ENCODE measurements around the gene UAP1.
"Not testable (repeated sequence)": the region's sequence is repeated elsewhere in the genome, so short reads cannot be mapped to it uniquely, and the experiment has no call there.

Gene UAP1

DNA sequence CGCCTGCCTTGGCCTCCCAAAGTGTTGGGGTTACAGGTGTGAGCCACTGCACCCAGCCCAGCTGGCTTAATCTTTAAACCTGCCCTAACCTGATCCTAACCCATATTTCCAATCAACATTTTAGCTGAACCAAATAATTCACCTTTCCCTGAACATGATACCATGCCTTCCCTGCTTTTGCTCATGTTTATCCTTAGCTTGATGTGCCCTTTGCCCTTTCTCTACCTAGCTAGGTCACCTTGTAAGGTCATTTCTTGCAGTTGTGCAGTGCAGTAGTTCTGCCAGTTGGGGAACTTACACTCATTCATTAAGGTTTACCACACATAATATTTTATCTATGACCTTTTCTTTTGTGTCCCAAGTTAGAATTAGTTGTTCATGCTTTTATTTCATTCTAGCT is 5.3 kb downstream of the UAP1 start:
- DNase-seq, result no peak

DNA sequence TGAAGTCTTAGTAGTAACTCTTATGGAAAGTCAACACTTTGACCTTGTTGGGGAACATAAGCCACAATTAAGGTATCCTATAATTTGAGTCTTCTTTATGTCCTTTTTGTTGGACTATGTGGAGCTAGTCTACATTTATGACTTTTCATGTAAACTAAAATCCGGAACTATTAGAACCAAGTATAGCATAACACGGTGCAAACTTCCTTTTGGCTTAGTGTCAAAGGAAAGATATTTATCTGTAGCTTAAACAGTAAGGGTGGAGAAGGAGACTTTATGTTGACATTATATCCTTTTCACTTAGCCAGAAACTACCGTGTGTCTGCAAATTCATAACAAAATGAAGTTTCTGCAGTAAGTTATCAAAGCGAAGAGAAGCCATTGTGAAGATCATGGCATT is 7.3 kb downstream of the UAP1 start:
- no peak for DNase-seq

DNA sequence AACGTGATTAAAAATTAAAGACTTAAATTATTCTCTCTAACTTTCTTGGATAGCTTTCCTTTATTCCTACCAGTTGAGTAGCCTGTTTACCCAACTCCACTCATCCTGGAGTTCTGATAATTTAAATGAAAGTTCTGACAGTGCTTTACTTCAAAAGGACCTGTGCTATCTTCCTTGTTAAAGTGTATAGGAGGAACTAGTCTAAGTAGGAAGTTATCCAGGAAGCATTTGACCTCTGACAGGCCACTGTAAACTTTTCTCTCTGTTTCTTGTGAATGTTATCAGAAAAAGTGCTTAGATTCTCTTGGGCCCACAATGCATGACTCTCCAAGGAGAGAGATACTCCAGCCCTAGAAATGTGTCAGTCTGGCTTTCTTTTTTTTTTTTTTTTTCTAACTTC is 9.2 kb downstream of the UAP1 start:
- DNase-seq, result no peak

DNA sequence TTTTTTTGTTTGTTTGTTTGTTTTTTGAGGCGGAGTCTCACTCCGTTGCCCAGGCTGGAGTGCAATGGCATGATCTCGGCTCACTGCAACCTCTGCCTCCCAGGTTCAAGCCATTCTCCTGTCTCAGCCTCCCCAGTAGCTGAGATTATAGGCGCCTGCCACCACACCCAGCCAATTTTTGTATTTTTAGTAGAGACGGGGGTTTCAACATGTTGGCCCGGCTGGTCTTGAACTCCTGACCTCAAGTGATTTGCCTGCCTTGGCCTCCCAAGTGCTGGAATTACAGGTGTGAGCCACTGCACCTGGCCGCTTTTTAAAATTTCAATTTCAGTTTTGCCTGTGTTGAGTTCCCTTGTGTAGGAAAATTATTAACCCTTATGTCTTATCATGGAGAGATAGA is 9.6 kb downstream of the UAP1 start:
- DNase-seq, result not testable (repeated sequence)

DNA sequence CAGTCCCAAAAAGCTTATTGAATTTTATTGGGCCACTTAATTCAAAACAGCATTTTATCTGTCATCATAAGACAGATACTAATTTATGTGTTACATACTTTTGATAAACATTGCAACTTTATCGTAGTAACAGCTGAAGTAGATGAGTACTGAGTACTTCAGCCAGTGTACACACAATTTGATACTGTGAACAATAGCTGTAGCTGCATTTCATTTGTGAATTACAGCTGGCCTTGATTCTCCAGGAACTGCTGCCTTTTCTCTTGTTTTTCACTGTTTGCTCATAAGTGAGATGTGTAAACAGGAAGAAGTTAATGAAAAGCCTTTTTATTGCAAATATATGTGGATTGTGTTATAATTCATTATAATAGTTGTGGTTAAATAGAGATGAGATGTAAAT is 10.2 kb downstream of the UAP1 start:
- DNase-seq, result peak; percentile 89

DNA sequence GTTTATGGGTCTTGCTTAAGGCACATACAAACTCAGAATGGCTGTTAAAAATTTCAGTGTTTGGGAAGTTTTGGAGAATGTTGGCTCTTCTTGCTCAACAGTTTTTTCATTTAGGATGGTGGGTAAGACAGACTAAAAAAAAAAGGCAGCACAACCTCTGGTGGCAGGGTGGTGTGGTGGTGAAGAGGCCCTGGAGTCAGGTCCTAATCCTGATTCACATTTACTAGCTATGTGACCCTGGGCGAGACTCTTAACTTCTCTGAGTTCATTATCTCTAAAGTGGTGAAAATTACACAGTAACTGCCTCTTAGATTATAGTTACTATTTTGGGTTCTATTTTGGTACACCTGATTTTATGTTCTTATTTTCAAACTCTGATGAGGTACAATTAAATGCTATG is 11.6 kb downstream of the UAP1 start:
- DNase-seq, result no peak

DNA sequence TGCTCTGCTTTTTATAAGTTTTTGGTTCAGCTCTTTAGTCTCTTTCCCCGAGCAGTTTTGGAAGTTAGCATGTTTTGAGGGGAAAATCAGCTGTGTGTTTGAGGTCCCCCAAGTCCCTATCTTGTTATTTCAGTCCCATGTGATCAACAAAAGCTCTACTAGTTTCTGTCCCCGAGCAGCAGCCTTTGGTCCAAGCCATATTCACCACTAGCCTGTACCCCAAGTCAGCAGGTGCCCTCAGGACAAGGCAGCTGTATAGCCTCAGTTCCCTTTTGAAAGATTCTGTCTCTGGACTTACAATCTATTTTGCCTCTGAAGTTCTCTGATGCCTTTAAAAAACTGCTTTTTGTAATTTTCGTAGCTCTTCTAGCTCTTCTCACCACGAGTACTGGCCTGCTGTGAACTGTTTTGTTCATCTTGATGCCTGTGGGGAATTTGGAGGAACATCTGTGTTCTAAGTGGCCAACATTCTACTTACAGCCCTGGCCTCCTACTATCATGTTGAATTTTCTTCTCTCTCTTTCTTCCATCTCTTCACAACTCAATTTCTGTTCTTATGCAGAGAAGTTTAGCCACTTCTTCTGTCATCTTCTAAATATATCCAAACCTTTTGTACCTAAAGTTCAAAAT is 16.7 kb downstream of the UAP1 start:
- no peak for DNase-seq

DNA sequence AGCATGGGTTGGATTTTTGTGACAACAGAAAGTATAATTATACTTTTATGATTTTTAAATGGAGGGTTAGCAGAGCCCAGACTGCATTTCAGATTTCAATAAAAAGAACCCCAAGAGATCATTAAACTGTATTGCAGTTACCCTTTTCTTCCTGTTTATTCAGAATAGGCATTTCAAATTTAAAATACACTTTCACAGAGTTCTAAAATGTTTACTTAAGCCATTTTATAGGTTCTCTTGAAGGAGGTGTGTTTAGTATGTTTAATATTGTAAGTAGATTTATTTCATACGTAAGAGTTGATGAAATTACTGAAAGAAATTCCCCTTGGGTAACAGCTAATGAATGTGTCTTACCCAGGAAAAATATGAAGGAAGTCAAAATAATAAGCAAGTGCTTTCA is 17.4 kb downstream of the UAP1 start:
- no peak for DNase-seq

DNA sequence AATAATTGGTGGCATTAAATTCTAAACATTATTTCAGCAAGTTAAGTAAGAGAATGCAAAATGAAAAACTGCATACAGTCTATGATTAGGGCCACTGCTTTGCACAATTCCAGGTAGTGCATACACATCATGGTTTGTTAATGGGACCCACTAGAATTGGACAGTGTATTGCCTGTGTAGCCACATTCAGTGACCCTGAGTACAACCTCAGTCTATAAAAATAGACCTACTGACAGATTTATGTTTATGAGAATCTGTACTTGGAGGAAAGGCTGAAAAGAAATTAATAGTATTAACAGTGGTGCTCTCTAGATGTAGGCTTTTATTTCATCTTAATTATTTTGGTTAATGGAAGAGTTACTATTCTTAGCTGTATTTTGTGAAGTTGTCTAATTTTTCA is 18.8 kb downstream of the UAP1 start:
- no peak for DNase-seq

DNA sequence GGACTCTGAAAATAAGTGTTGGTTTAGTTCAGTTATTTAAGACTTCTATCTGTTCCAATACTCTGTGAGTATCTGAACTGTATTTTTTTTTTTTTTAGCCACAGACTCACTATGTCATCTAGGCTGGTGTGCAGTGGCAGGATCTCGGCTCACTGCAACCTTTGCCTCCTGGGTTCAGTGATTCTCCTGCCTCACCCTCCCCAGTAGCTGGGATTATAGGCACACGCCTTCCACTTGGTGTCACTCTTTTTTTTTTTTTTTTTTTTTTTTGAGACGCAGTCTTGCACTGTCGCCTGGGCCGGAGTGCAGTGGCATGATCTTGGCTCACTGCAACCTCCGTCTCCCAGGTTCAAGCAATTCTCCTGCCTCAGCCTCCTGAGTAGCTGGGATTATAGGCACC is 21.4 kb downstream of the UAP1 start:
- not testable (repeated sequence) for DNase-seq

DNA sequence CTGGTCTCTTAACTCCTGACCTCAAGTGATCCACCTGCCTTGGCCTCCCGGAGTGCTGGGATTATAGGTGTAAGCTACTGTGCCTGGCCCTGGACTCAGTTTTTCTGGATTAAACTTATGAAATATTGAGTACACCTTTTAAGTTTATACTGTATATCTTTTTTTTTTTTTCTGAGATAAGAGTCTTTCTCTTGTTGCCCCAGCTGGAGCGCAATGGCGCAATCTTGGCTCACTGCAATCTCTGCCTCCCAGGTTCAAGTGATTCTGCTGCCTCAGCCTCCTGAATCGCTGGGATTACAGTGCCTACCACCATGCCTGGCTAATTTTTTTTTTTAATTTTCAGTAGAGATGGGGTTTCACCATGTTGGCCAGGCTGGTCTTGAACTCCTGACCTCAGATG is 23.6 kb downstream of the UAP1 start:
- DNase-seq, result not testable (repeated sequence)

DNA sequence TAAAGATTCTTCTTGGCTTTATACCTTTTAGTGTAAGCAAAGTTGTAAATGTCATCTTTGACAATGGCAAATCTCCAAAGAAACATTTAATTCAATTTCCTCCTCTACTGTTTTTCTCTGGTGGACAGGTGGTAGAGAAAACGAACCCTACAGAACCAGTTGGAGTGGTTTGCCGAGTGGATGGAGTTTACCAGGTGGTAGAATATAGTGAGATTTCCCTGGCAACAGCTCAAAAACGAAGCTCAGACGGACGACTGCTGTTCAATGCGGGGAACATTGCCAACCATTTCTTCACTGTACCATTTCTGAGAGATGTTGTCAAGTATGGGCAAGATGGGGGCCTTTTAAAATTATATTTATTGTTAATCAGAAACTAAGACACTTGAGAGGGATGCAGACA is 25.8 kb downstream of the UAP1 start:
- peak; percentile 88 for DNase-seq

DNA sequence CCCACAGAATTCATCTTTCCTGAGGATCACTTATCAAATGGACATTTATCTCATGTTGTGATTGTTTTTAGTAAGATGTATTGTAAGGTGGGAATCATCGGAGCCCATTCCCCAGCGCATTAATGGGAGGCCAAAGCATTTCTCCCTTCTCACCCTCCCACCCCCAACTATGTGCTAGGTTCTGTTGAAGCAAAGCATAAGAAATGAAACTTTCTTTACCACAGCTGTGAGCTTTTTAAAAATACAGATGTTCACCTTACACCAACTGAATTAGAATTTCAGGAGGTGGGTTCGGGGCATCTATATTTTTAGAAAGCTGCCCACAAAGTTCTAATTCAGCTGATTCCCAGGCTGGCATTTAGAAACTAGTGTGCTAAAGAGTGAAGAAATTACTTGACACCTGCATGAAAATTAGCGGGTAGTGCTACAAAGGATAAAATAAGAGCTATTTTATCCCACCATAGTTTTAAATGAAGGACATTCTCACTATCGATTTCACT is 26.3 kb downstream of the UAP1 start:
- DNase-seq, result no peak

DNA sequence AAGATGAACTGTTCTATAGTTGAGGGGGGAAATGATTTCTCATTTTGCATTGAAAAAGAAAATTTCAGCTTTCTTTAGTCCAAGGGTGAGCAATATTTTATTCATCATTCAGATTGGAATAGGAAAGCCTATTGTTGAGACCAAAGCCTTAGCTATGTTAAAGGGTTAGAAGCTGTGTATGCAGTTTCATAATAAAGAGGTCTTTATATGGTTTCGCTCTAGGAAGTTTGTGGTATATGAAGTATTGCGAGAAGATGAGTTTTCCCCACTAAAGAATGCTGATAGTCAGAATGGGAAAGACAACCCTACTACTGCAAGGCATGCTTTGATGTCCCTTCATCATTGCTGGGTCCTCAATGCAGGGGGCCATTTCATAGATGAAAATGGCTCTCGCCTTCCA is 28.6 kb downstream of the UAP1 start:
- no peak for DNase-seq

DNA sequence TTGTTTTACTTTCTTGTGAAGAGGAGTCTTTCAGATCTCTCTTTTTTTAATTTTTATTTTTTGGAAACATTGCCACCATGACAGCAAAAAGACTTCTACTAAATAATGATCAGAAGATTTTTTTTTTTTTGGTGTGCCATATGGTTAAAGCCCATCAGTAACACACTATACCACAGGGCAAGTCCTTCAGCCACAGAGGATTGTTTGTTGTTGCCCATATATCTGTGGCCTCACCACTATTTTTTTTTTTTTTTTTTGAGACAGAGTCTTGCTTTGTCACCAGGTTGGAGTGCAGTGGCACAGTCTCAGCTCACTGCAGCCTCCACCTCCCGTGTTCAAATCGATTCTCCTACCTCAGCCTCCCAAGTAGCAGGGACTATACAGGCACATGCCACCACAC is 29.2 kb downstream of the UAP1 start:
- DNase-seq, result no peak

DNA sequence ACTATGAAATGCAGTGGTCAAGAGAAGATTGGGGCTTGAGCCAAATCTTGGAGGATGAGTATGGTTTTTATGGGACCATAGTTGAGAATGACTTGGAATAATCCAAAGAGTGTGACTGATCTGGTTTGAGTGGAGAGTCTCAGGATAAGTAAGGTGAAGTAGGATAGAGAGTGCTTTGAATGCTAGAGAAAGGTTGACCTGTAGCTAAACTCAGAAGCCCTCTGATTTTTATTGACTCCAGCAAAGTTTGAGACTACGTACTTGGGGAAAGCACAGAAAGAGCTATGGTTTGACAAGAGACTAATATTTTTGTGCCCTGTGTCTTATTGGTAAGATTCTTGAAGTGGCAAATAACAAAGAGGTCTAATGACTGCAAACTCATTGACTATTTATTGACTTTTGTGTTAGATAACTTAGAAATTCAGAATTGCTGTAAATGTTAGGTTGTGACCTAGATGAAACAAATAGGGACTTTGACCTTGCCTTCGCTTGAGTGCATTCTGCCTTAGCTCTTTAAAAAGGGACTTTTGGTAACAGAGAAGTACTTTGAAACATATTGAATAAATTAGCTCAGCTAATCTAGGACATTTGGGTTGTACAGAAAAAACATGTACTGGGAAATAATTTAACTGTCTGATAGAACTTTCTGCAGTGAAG is 35.1 kb downstream of the UAP1 start:
- no peak for DNase-seq

DNA sequence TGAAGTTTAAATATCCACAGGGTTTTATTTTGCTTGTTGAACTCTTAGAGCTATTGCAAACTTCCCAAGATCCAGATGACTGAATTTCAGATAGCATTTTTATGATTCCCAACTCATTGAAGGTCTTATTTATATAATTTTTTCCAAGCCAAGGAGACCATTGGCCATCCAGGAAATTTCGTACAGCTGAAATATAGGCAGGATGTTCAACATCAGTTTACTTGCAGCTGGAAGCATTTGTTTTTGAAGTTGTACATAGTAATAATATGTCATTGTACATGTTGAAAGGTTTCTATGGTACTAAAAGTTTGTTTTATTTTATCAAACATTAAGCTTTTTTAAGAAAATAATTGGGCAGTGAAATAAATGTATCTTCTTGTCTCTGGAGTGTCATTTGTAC is 37.9 kb downstream of the UAP1 start:
- no peak for DNase-seq

DNA sequence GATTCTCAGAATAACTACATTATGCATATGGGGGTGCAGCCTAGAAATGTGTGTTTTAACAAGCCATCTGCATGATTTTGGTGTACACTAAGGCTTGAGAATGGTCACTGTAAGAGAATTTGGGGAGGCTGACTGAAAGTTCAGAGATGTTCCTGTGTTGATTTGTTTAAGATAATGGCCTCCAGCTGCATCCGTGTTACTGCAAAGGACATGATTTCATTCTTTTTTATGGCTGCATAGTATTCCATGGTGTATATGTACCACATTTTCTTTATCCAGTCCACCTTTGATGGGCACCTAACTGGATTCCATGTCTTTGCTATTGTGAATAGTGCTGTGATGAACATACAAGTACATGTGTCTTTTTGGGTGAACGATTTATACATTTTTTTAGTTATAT is 41.6 kb downstream of the UAP1 start:
- not testable (repeated sequence) for DNase-seq

DNA sequence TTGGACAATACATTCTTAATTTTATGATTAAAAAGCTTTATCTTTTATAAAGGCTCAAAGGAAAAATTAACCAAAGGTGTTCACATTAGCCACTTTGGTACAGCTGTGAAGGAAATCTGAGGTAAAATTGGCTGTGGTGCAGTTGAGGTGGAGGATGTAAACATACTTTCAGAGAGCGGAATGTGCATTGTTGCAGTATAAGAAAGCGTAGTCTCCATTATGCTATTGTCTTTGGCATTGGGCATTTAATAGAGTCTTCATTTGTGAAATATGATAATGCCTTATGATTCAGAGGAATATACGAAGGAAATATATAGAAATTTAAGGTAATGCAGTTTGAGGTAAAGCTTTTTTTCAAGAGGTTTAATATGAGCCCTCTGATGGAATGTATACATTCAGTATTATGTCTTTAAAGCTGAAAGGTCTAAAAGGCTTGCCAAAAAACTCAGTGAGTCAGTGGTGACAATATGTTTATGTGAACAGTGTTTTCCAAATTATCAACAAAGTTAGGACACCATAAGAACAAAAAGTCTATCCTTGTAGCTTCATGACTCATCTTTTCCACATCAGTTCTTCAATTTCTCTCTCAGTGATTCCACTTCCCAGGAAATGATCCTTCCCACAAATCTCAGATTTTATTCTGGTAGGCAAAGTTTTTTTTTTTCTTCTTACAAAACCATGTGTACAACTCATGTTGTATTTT is 43.9 kb downstream of the UAP1 start:
- DNase-seq, result no peak

DNA sequence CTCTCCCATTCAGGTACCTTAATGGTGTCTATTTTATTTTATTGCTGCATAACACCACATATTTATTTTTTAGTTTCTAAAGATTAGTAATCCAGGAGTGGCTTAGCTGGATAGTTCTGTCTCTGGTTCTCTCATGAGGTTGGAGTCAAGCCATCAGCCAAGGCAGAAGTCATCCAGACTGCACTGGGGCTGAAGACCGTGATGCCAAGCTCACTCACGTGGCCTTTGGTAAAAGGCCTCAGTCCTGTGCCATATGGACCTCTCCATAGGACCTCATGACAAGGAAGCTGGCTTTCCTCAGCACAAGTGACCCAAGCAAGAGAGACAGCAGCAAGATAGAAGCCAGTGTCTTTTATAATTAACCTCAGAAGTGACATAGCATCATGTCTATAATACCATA is 47.8 kb downstream of the UAP1 start:
- DNase-seq, result no peak

DNA sequence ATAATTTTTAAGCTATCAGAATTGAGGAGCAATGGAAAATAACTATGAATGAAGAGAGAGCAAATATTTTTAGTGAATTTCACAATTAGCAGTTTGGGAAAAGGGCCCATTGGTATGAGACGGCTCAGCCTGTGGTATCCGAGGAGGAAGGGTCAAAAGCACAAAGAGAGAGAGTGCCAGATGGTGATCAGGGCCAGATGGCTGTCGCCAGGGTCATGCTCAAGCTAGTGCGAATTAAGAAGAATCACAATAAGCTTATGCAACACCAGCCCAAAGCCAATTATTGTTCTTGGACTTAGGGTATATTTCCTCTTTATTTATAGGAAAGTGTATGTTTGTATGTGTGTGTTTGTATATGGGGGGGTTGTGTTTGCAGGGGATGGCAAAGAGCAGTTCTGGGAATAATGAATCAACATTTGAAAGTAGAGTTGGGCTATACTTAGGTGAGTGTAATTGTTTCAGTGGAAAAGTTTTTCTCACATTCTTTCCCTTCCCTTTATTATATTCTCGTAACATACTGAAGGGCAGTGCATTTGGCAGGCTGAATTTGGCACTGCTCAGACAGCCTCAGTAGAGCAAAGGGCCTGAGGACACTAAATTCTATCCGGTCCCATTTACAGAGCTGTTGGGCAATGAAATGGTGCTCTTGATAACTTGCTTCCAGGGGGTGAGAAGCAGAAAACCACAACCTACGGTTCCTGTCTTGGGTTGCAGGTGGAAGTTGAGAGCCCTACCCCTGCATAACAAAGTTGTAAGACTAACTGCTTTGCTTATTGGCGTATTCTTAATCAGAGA is 51.3 kb downstream of the UAP1 start:
- DNase-seq, result no peak

DNA sequence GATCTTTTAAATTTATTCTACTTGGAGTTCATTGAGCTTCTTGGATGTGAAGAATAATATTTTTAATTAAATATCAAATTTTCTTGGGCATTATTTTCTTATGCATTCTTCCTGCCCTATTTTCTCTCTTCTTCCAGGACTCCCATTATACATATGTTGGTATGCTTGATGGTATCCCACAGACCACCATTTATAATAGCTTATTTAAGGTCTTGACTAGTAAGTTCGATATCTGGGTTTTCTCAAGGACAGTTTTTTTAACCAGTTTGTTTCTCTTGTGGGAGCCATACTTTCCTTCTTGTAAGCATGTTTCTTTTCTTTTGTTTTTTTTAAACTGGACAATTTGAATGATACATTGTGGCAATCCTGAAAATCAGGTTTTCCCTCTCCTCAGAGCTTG is 55.3 kb downstream of the UAP1 start:
- DNase-seq, result no peak

DNA sequence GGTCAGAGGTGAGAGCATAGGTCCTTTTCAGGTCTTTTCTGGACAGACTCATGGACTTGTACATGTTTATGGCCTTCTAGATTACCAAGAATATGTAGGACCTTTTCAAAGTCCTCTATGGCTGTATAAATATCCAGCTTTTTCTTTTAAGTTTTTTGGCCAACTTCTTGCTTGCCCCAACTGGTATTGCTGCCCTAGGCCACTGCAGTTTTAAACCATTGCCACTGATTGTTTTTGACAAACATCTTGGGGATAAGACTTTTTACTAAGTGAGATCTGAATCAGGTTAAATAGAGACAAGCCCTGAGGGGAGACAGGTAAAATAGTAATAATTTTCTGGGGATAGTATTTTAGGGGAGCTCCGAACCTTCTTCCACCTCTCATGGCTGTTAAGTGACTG is 56.0 kb downstream of the UAP1 start:
- no peak for DNase-seq

DNA sequence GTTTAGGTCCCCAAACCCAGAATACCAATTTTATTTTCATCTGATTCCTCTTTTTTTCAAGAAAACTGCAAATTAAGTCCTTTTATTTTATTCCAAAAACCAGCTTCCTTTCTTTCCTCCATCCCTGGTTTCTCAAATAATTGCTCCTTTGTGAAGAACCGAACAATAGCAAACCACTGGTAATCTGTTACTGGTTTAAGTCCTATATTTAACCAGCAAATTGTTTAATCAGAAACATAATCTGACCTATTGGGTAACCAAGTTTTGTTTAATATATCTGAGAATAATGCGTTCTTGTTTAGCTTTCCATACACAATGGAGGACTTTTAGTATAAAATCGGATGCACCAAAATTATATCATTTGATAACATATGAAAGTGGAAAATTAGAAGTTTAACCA is 57.6 kb downstream of the UAP1 start:
- DNase-seq, result no peak
